ENCODE measurements around the gene TRIM38.

TRIM38 gene

DNA sequence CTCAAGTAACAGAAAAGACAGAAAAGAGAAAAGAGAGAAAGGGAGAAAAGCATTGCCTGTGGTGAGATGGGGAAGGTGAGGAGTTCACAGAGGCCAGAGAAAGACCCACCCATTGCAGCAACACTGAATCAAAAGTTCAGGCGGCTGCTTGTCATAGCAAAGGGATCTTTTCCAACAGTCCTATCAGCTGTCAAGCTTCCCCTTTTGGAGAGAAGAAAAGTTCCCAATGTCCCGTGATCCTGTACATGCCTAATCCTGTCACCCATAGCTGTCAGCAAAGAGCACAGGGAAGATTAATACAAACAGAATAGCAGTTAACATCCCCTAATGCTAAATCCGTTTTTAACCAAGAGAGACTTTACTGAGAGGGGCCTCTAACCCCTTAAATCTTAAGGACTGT is 8.9 kb upstream of the TRIM38 start:
- H3K27ac Mint-ChIP-seq = no peak overlapping the region
- TF ChIP-seq, protein P1, sequence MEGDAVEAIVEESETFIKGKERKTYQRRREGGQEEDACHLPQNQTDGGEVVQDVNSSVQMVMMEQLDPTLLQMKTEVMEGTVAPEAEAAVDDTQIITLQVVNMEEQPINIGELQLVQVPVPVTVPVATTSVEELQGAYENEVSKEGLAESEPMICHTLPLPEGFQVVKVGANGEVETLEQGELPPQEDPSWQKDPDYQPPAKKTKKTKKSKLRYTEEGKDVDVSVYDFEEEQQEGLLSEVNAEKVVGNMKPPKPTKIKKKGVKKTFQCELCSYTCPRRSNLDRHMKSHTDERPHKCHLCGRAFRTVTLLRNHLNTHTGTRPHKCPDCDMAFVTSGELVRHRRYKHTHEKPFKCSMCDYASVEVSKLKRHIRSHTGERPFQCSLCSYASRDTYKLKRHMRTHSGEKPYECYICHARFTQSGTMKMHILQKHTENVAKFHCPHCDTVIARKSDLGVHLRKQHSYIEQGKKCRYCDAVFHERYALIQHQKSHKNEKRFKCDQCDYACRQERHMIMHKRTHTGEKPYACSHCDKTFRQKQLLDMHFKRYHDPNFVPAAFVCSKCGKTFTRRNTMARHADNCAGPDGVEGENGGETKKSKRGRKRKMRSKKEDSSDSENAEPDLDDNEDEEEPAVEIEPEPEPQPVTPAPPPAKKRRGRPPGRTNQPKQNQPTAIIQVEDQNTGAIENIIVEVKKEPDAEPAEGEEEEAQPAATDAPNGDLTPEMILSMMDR (IDR thresholded peaks at IDR 0.05; ENCODE audit: unreplicated experiment in 3 of 3) = no peak
- H3K4me3 Mint-ChIP-seq = no peak overlapping the region
- H3K27me3 Mint-ChIP-seq (ENCODE audit: low read depth) = no peaks in the 10 kb centered on the region
- no peaks in the 10 kb centered on the region for H3K36me3 Mint-ChIP-seq (ENCODE audit: low read depth)
- peaks cover 6% of the 10 kb centered on the region for H3K4me1 Mint-ChIP-seq
- peaks cover 12% of the 10 kb centered on the region for H3K9me3 Mint-ChIP-seq

- H3K27ac Mint-ChIP-seq = no peak overlapping the region
- H3K36me3 Mint-ChIP-seq (ENCODE audit: low read depth) = no peaks in the 10 kb centered on the region
- no peak overlapping the region for H3K4me3 Mint-ChIP-seq
- TF ChIP-seq, protein P1 (IDR thresholded peaks at IDR 0.05; ENCODE audit: unreplicated experiment in 3 of 3) = no peak
- peaks cover 15% of the 10 kb centered on the region for H3K4me1 Mint-ChIP-seq
- H3K27me3 Mint-ChIP-seq (ENCODE audit: low read depth) = no peaks in the 10 kb centered on the region
- H3K9me3 Mint-ChIP-seq = peaks cover 19% of the 10 kb centered on the region
These were observed 7.8 kb upstream of the TRIM38 start for GRCh38 chr6:25954756-25955155.

DNA sequence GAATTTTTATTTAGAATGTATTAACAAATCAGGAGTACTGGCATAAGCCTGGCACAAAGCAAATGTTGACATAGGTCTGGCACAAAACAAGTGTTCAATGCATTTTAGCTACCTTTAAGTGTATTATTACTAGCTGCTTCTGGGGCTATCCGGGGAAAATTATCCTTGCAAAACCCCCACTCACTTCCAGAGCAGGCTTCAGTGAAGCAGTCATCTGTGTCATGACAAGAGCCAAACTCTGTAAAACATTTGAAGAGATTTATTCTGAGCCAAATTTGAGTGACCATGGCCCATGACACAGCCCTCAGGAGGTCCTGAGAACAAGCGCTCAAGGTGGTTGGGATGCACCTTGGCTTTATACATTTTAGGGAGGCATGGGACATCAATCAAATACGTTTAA is 6.4 kb upstream of the TRIM38 start:
- Mint-ChIP-seq H3K4me3 (peak overlapping the region in 1 of 3 experiments; percentile 14), H3K36me3 (ENCODE audit: low read depth) (no peaks in the 10 kb centered on the region), H3K9me3 (peaks cover 22% of the 10 kb centered on the region), H3K27ac (peak overlapping the region; percentile 25 to 54 (median 45)), H3K27me3 (ENCODE audit: low read depth) (no peaks in the 10 kb centered on the region), H3K4me1 (peaks cover 27% of the 10 kb centered on the region)
- TF ChIP-seq, protein P1 (IDR thresholded peaks at IDR 0.05; ENCODE audit: unreplicated experiment in 3 of 3) = no peak

DNA sequence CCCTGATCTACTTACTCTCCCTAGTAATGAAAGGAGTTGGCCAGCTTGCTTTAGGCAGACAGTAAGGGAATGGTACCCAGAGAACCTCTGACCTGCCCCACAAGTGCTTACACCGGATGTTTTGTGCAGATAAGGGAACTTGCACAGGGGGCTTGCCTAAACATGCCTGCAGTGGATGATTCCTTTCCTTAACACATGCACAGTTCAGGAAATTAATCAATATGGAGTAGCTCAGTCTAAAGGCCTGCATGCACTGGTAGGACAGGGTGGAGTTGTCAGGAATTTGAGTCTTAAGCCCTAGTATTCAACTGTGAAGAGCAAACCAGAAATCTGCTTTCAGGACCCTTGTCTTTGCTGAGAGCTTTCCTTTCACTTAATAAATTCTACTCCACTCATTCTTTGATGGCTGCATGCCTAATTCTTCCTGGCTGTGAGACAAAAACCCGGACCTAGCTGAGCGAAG is 3.9 kb upstream of the TRIM38 start:
- H3K27ac Mint-ChIP-seq = peak overlapping the region in 2 of 3 experiments; percentile 30 to 62
- no peaks in the 10 kb centered on the region for H3K27me3 Mint-ChIP-seq (ENCODE audit: low read depth)
- H3K36me3 Mint-ChIP-seq (ENCODE audit: low read depth) = no peaks in the 10 kb centered on the region
- peaks cover 22% of the 10 kb centered on the region for H3K9me3 Mint-ChIP-seq
- H3K4me3 Mint-ChIP-seq = no peak overlapping the region
- TF ChIP-seq, protein P1 (IDR thresholded peaks at IDR 0.05; ENCODE audit: unreplicated experiment in 3 of 3) = no peak
- peaks cover 46% of the 10 kb centered on the region for H3K4me1 Mint-ChIP-seq

DNA sequence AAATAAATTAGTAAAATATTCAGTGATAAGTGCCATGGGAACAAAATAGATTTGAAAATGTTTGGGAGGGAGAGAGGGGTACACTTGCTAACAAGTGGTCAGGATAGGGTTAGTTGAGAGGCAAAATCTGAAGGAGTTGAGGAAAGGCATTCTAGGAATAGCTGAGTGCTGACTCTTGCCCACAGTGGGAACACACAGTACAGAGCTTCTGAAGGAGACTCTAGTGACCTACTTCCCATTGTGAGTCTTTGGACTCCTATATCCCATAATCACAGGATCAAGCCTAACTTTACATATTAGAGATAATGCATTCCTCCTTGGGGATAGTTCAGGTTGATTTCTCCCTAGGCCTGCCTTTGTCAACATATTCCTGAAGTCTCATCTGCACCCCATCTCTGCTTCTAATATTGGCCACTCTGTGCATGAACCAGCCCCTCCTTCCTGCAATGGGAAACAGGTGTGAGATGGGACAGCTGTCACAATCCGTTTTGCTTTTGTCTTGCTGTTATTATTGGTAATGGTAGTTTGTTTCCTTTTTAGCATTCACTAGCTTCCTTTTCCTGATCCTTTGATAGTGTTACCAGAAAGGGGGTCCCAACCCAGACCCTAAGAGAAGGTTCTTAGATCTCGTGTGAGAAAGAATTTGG is 2.6 kb upstream of the TRIM38 start:
- peaks cover 5% of the 10 kb centered on the region for H3K36me3 Mint-ChIP-seq (ENCODE audit: low read depth)
- H3K4me1 Mint-ChIP-seq = peaks cover 56% of the 10 kb centered on the region
- H3K27me3 Mint-ChIP-seq (ENCODE audit: low read depth) = no peaks in the 10 kb centered on the region
- TF ChIP-seq, protein P1 (IDR thresholded peaks at IDR 0.05; ENCODE audit: unreplicated experiment in 3 of 3) = no peak
- no peak overlapping the region for H3K4me3 Mint-ChIP-seq
- peaks cover 22% of the 10 kb centered on the region for H3K9me3 Mint-ChIP-seq
- peak overlapping the region in 1 of 3 experiments; percentile 85 for H3K27ac Mint-ChIP-seq

DNA sequence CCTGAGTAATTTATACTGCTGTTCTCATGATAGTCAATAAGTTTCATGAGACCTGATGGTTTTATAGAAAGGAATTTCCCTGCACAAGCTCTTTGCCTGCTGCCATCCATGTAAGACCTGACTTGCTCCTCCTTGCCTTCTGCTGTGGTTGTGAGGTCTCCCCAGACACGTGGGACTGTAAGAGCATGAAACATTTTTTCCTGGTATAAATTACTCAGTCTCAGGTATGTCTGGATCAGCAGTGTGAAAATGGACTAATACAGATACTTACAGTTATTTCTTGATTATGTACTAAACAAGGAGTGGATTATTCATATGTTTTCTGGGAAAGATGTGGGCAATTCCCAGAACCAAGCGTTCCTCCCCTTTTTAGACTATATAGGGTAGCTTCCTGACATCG is 1.9 kb upstream of the TRIM38 start:
- H3K4me3 Mint-ChIP-seq = peak overlapping the region in 1 of 3 experiments; percentile 16
- H3K4me1 Mint-ChIP-seq = peaks cover 56% of the 10 kb centered on the region
- TF ChIP-seq, protein P1 (IDR thresholded peaks at IDR 0.05; ENCODE audit: unreplicated experiment in 3 of 3) = no peak
- H3K9me3 Mint-ChIP-seq = peaks cover 22% of the 10 kb centered on the region
- H3K36me3 Mint-ChIP-seq (ENCODE audit: low read depth) = peaks cover 5% of the 10 kb centered on the region
- H3K27me3 Mint-ChIP-seq (ENCODE audit: low read depth) = no peaks in the 10 kb centered on the region
- peak overlapping the region in 1 of 3 experiments; percentile 98 for H3K27ac Mint-ChIP-seq
